OCI-LY1 (cell line): Measurements from ENCODE around the gene ANO2.

Experiments
- H2AFZ ChIP-seq: fragments of 200-600 bp; sonication (generic), shearing (Covaris generic); 2 replicates; pipeline ENCODE4 v1.6.0; 2014; ENCODE audit warnings: antibody characterized with exemption, mild to moderate bottlenecking, low read length
- H3F3A ChIP-seq: fragments of 200-600 bp; sonication (generic), shearing (Covaris generic); 2 replicates; pipeline ENCODE4 v1.6.0; 2014; ENCODE audit warnings: mild to moderate bottlenecking, antibody characterized with exemption, low read length, moderate library complexity; ENCODE audit not compliant: insufficient read depth
- H3K27ac ChIP-seq: fragments of 200-600 bp; sonication (generic); 2 replicates; pipeline ENCODE4 v1.5.1; 2014; ENCODE audit warnings: low read length, mixed run types, mild to moderate bottlenecking, low read depth; ENCODE audit not compliant: poor library complexity, severe bottlenecking
- H3K27me3 ChIP-seq: fragments of 200-600 bp; sonication (generic); 2 replicates; pipeline ENCODE4 v1.6.0; 2014; ENCODE audit warnings: antibody characterized with exemption, mild to moderate bottlenecking, low read length, moderate library complexity; ENCODE audit not compliant: insufficient read depth
- H3K36me3 ChIP-seq: fragments of 200-600 bp; sonication (generic); 2 replicates; pipeline ENCODE4 v1.6.1; 2014; ENCODE audit warnings: mild to moderate bottlenecking, antibody characterized with exemption, low read length, moderate library complexity, mixed read lengths; ENCODE audit not compliant: insufficient read depth
- H3K4me1 ChIP-seq: fragments of 200-600 bp; sonication (generic); 2 replicates; pipeline ENCODE4 v1.5.1; 2014; ENCODE audit warnings: mild to moderate bottlenecking, low read length, moderate library complexity; ENCODE audit not compliant: insufficient read depth, severe bottlenecking
- H3K4me2 ChIP-seq: fragments of 200-600 bp; sonication (generic), shearing (Covaris generic); 2 replicates; pipeline ENCODE4 v1.6.1; 2014; ENCODE audit warnings: low read length
- H3K4me3 ChIP-seq: fragments of 200-600 bp; sonication (generic); 2 replicates; pipeline ENCODE4 v1.5.1; 2014; ENCODE audit warnings: low read length, low read depth, mild to moderate bottlenecking, mixed read lengths; ENCODE audit not compliant: poor library complexity, severe bottlenecking
- H3K79me2 ChIP-seq: fragments of 200-600 bp; shearing (Covaris generic); 2 replicates; pipeline ENCODE4 v1.6.1; 2016; ENCODE audit warnings: mixed run types, low read length, mixed read lengths; ENCODE audit not compliant: insufficient read depth
- H3K9ac ChIP-seq: fragments of 200-600 bp; sonication (generic), shearing (Covaris generic); 2 replicates; pipeline ENCODE4 v1.6.1; 2014; ENCODE audit warnings: mild to moderate bottlenecking, low read length, mixed read lengths
- H3K9me2 ChIP-seq: fragments of 200-600 bp; sonication (generic), shearing (Covaris generic); 2 replicates; pipeline ENCODE4 v1.6.1; 2014; ENCODE audit warnings: low read depth, mild to moderate bottlenecking, low read length, mixed read lengths
- H3K9me3 ChIP-seq: fragments of 200-600 bp; shearing (Covaris generic); 2 replicates; pipeline ENCODE4 v1.6.1; 2014; ENCODE audit warnings: low read length, mixed read lengths
- H4K20me1 ChIP-seq: fragments of 200-600 bp; sonication (generic), shearing (Covaris generic); 2 replicates; pipeline ENCODE4 v1.6.0; 2016; ENCODE audit warnings: mild to moderate bottlenecking, low read length; ENCODE audit not compliant: insufficient read depth
- CTCF ChIP-seq: fragments of 200-600 bp; sonication (generic), shearing (Covaris generic); IDR thresholded peaks from 2 replicates; pipeline ENCODE4 v1.5.1; 2017; ENCODE audit warnings: mild to moderate bottlenecking, antibody characterized with exemption, low read length, moderate library complexity, mixed read lengths
- EZH2 ChIP-seq: fragments of 200-600 bp; sonication (generic), shearing (Covaris generic); IDR thresholded peaks from 2 replicates; pipeline ENCODE4 v1.8.0; 2017; ENCODE audit warnings: borderline replicate concordance, mixed run types, mild to moderate bottlenecking, antibody characterized with exemption, low read length, moderate library complexity, mixed read lengths

The ANO2 gene

GRCh38 chr12:5715021-5715420, 230.0 kb downstream of the ANO2 start:
- Histone ChIP-seq H3K4me2 (no peak overlapping the region), H3K27me3 (no peaks in the 10 kb centered on the region), H3K4me3 (no peak overlapping the region), H3F3A (no peaks in the 10 kb centered on the region), H3K27ac (no peak overlapping the region), H3K9me3 (no peaks in the 10 kb centered on the region), H3K36me3 (no peaks in the 10 kb centered on the region), H2AFZ (no peak overlapping the region), H3K79me2 (no peaks in the 10 kb centered on the region), H3K9me2 (no peaks in the 10 kb centered on the region), H4K20me1 (no peaks in the 10 kb centered on the region), H3K9ac (no peak overlapping the region), H3K4me1 (no peaks in the 10 kb centered on the region)
- TF ChIP-seq EZH2 (no peak), CTCF (no peak)

GRCh38 chr12:5713599-5714081, 231.4 kb downstream of the ANO2 start:
- Histone ChIP-seq H3K9me2 (no peaks in the 10 kb centered on the region), H3K79me2 (no peaks in the 10 kb centered on the region), H4K20me1 (no peaks in the 10 kb centered on the region), H2AFZ (no peak overlapping the region), H3K4me3 (no peak overlapping the region), H3K4me2 (no peak overlapping the region), H3K36me3 (no peaks in the 10 kb centered on the region), H3F3A (no peaks in the 10 kb centered on the region), H3K9me3 (no peaks in the 10 kb centered on the region), H3K27me3 (no peaks in the 10 kb centered on the region), H3K27ac (no peak overlapping the region), H3K9ac (no peak overlapping the region), H3K4me1 (no peaks in the 10 kb centered on the region)
- no peak for TF ChIP-seq CTCF
- no peak for TF ChIP-seq EZH2

GRCh38 chr12:5710260-5710878, 234.7 kb downstream of the ANO2 start:
- H3K9ac ChIP-seq = no peak overlapping the region

More at GRCh38 chr12:5710260-5710878, 234.7 kb downstream of the ANO2 start:
- Histone ChIP-seq H3K27ac (no peak overlapping the region), H3K4me3 (no peak overlapping the region), H3K27me3 (no peaks in the 10 kb centered on the region), H3K36me3 (no peaks in the 10 kb centered on the region), H3K79me2 (no peaks in the 10 kb centered on the region), H3K4me1 (no peaks in the 10 kb centered on the region), H3K9me2 (no peaks in the 10 kb centered on the region), H2AFZ (no peak overlapping the region), H4K20me1 (no peaks in the 10 kb centered on the region), H3K9me3 (no peaks in the 10 kb centered on the region), H3K4me2 (no peak overlapping the region), H3F3A (no peaks in the 10 kb centered on the region)
- no peak for TF ChIP-seq CTCF
- no peak for TF ChIP-seq EZH2
